Subcutaneous adipose tissue (tissue), 4 donors: ENCODE data around the gene SERINC2. TPM values are rescaled to one million over a fixed set of nuclear protein-coding genes. Genes with fewer than 3 reads are reported as not detected.

Source experiments
- total RNA-seq, 4 donors: library from RNA; depleted of rRNA; stranded (reverse); fragments of >200 nt; gene quantifications; one replicate each; pipeline ENCODE4 v1.1.0, GENCODE V29; 2016
- TF ChIP-seq, protein P1 (sequence below): fragments of 450-650 bp; IDR thresholded peaks from one replicate; pipeline ENCODE4 v1.5.1; 2016; ENCODE audit warnings: low read depth, mild to moderate bottlenecking, control low read depth, antibody characterized with exemption, moderate library complexity

SERINC2 gene
- total RNA-seq, 4 donors from 2014 or later: 1.6 to 11.0 (median 7.2) TPM

GRCh38 chr1:31423418-31423947, 10.5 kb downstream of the SERINC2 start:
- TF ChIP-seq, protein P1, sequence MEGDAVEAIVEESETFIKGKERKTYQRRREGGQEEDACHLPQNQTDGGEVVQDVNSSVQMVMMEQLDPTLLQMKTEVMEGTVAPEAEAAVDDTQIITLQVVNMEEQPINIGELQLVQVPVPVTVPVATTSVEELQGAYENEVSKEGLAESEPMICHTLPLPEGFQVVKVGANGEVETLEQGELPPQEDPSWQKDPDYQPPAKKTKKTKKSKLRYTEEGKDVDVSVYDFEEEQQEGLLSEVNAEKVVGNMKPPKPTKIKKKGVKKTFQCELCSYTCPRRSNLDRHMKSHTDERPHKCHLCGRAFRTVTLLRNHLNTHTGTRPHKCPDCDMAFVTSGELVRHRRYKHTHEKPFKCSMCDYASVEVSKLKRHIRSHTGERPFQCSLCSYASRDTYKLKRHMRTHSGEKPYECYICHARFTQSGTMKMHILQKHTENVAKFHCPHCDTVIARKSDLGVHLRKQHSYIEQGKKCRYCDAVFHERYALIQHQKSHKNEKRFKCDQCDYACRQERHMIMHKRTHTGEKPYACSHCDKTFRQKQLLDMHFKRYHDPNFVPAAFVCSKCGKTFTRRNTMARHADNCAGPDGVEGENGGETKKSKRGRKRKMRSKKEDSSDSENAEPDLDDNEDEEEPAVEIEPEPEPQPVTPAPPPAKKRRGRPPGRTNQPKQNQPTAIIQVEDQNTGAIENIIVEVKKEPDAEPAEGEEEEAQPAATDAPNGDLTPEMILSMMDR: no peak

GRCh38 chr1:31424568-31424967, 11.6 kb downstream of the SERINC2 start:
- TF ChIP-seq, protein P1: no peak

DNA sequence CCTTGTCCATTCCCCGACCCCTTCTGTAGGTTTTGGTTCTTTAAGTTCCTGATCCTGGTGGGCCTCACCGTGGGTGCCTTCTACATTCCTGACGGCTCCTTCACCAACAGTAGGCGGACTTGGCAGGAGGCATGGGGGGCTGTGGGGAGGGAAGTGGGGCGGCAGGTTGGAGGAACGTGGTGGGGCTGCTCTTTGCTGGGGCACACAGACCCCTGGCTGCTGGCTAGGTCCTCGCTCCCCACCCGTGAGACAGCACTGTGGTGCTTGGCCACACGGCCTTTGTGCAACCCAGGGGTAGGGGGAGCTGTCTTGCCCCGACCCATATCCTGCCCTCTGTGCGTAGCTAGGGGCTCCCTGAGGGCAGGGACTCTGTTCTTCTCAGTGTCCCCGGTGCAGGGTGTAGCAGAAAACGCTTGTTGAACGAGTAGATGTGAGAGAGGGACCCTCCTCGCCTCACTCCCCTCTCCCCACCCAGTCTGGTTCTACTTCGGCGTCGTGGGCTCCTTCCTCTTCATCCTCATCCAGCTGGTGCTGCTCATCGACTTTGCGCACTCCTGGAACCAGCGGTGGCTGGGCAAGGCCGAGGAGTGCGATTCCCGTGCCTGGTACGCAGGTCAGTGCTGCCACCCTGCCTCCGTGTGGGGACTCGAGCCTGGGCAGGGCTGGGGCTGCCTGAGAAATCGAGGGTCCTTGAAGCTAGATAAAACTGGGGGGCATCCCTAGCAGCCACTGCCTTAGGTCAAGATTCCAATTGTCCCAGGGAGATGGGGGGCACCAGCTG, 12.5 kb downstream of the SERINC2 start:
- TF ChIP-seq, protein P1: no peak

DNA sequence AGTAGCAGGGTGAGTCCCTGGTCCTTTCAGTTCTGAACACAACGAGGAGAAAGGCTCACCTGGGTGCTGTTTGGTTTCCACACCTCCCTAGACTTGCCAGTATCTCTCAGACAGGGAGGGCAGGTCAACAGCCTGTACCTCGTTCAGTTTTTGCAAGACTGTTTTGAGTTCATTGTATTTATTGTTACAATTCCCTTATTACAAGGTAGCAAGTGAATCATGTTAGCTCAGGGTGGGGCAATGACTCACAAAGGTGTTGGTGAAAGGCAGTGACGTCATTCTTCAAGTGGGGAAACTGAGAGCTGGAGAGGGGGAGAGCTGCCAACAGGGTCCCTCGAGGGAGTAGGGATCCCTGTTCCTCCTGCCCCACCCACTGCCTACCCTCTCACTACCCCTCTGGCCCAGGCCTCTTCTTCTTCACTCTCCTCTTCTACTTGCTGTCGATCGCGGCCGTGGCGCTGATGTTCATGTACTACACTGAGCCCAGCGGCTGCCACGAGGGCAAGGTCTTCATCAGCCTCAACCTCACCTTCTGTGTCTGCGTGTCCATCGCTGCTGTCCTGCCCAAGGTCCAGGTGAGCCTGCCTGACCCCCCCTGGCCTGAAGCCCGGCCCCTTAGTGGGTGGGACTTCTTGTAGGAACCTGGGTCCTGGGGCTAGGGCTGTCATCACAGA, 13.4 kb downstream of the SERINC2 start:
- TF ChIP-seq, protein P1: no peak

DNA sequence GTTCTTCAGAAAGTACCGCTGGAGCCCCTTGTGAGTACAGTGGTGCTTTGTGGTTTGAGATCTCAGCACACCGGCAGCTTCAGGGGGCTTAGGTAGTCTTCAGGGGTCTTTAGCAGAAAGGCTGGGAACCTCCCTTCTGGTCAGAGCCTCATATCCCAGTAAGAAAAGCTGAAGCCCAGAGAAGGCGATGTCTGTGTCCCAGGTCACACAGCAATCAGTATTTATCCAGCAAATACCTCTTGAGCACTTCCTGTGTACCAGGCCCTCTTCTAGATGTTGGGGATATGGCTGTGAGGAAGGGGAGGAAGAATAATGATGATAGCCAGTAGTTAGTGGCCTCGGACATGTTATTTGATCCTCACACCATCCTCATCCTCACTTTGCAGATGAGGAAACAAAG, 14.3 kb downstream of the SERINC2 start:
- TF ChIP-seq, protein P1: no peak

DNA sequence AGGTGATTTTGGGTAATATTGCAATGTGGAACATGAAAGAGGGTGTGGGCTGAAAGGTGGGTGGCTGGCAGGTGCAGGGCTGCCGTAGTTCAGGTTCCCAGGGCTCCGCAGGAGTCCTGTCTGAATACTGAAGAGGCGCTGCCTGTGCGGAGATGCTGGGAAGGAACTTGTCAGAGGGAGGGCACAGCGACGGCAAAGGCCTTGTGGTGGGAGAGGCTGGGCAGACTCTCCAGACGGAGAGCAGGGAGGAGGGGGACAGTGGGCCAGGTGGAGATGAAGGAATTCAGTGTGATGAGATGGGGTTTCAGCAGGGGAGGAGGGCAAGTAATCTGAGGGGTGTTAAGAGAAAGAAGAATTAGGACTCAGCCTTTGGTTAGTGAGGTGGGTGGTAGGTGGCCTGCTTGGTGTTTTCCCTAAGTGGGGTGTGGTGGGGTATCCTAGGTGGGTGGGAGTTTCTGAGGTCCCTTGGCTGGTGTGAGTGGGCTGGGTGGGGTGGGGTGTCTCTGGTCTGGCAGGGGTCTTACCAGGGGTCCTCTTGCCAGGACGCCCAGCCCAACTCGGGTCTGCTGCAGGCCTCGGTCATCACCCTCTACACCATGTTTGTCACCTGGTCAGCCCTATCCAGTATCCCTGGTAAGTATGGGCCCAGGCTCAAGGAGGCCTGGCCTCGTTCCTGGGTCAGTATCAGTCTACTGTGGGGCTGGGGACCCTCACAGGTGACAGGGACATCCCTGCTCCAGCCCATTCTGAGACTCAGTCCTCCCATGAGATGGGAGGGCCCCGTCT, 15.6 kb downstream of the SERINC2 start:
- TF ChIP-seq, protein P1: no peak
